Midbrain (tissue), 1 donor: ENCODE data around the gene KLHL40.
A peak's percentile ranks its signal among the peaks of the same experiment; 100 is the strongest.

Experiments
- DNase-seq: peaks from one replicate; lab custom pipeline; 2025; lab: John Stamatoyannopoulos, UW

Gene KLHL40, protein sequence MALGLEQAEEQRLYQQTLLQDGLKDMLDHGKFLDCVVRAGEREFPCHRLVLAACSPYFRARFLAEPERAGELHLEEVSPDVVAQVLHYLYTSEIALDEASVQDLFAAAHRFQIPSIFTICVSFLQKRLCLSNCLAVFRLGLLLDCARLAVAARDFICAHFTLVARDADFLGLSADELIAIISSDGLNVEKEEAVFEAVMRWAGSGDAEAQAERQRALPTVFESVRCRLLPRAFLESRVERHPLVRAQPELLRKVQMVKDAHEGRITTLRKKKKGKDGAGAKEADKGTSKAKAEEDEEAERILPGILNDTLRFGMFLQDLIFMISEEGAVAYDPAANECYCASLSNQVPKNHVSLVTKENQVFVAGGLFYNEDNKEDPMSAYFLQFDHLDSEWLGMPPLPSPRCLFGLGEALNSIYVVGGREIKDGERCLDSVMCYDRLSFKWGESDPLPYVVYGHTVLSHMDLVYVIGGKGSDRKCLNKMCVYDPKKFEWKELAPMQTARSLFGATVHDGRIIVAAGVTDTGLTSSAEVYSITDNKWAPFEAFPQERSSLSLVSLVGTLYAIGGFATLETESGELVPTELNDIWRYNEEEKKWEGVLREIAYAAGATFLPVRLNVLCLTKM

DNA sequence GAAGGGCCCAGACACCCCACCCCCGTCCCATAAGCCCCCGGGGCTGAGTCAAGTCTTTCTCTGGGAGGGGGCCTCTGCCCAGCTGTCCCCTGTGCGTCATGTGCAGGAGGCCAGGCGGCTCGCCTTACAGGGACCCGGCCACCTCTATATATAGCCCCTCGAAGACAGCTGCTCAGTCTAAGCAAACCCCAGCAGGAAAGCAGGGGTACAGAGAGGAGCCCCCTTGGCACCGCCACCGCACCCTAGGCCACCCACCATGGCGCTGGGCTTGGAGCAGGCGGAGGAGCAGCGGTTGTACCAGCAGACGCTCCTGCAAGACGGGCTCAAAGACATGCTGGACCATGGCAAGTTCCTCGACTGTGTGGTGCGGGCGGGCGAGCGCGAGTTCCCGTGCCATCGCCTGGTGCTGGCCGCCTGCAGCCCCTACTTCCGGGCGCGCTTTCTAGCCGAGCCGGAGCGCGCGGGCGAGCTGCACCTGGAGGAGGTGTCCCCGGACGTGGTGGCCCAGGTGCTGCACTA, at the start of gene KLHL40:
KLHL40 (plus strand) TSS at position 175 of the 519 bp plus-strand sequence; CDS start at position 257, 82 bp downstream.
- no peak for DNase-seq

DNA sequence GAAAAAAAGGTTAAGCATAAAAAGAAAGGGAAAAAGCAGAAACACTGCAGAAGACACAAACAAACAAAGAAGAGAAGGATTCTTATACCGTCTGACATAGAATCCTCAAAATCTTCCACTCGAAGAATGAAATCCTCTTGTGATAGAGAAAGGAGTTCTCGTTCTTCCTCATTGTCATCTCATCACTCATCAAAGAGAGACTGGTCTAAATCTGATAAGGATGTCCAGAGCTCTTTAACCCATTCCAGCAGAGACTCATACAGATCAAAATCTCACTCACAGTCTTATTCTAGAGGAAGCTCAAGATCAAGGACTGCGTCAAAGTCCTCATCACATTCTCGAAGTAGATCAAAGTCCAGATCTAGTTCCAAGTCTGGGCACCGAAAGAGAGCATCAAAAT, 48.3 kb upstream of the KLHL40 start:
- no peak for DNase-seq

DNA sequence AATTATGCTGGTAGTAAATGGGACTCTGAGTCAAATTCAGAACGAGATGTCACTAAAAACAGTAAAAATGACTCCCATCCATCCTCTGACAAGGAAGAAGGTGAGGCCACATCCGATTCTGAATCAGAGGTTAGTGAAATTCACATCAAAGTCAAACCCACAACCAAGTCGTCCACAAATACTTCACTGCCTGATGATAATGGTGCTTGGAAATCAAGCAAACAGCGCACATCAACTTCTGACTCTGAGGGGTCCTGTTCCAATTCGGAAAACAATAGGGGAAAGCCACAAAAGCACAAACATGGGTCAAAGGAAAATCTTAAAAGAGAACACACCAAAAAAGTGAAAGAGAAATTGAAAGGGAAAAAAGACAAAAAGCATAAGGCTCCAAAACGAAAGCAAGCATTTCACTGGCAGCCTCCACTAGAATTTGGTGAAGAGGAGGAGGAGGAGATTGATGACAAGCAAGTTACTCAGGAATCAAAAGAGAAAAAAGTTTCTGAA, 46.9 kb upstream of the KLHL40 start:
- no peak for DNase-seq

DNA sequence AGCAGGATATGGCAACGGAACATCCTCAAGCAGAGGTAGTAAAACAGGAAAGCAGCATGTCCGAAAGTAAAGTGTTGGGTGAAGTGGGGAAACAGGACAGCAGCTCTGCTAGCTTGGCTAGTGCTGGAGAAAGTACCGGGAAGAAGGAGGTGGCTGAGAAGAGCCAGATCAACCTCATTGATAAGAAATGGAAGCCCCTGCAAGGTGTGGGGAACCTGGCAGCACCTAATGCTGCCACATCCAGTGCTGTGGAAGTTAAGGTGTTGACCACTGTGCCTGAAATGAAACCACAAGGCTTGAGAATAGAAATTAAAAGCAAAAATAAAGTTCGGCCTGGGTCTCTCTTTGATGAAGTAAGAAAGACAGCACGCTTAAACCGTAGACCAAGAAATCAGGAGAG, 46.1 kb upstream of the KLHL40 start:
- no peak for DNase-seq

DNA sequence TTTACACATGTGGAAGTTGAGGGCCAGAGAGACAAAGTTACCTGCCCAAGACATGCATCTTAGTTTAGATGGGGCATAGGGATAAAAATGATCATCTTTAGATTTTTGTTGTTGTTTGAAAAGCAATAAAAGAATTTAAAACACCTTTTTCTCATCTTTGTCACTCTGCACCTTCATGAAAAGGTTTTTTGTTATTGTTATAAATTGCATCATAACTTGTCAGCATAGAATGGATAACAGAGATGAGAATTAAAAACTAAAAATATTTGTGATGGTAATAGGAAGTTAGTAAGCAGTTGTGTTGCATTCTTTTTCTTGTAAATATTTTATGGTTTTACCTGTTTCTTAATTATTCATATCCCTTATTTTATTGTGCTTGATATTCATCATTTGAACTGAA, 45.2 kb upstream of the KLHL40 start:
- DNase-seq: no peak

DNA sequence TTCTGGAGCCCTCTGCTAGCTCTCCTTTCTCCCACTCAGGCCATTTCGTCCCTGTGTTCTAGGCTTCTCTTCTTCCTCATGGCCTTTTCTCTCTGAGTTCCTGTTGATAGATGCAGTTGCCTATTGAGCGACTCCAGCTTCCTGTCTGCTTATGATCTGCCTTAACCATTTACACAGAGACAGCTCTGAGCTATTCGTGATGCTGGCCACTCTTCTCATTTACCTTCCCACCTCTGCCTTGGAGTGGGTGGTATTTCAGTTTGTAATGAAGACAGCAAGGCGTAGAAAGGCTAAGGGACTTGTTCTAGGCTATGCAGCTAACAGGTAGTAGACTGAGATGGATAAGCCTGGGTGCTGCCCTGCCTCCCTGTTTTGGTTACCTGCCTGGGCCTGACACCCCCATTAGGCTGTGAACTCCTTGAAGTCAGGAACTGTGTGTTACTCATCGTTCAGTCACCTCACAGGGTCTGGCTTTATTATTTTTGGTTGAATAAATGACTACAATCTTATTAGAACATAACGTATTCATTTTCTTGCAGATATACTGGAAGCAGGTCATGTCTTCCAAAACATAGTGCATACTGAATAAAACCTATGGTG, 44.5 kb upstream of the KLHL40 start:
- DNase-seq: no peak

DNA sequence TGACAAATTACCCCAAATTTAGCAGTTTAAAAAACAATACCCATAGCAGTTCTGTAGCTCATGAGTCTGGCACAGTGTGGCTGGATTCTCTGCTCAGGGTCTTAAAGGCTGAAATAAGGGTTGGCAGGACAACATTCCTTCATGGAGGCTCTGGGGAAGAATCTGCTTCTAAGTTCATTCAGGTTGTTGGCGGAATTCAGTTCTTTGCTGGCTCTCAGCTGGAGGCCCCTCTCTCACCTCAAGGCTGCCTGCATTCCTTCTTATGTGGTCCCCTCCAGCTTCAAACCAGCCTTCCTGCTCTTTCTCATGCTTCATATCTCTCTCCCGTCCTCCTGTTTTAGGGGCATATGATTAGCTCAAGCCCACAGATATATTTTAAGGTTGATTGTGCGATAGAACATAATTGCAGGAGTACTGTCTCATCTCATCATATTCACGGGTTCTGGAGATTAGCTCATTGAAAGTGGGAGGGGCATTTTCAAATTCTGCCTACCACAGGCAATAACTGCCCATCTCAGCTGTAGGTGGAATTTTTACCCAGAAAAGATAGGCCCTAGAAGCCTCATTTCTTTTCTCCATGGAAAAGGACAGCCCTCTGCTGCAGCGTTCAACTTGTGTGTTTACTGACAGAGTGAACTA, 37.4 kb upstream of the KLHL40 start:
- no peak for DNase-seq

DNA sequence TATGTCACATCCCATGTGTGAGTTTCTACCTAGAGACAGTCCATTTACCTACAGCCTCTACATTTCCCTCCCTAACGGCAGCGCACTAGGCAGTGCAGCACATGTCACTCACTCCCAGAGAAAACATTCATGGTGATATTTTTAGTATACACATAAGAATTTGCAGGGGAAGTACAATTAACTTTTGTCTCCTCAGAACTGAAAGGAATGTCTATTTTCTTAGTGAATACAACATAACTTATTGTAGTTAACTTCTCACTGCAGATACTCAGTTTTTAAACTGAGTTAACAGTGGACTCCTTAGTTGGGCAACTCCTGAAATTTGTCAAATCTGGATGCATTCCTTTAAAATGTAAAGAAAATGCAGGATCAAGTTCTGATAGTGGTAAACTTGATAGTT, 36.3 kb upstream of the KLHL40 start:
- DNase-seq: no peak

DNA sequence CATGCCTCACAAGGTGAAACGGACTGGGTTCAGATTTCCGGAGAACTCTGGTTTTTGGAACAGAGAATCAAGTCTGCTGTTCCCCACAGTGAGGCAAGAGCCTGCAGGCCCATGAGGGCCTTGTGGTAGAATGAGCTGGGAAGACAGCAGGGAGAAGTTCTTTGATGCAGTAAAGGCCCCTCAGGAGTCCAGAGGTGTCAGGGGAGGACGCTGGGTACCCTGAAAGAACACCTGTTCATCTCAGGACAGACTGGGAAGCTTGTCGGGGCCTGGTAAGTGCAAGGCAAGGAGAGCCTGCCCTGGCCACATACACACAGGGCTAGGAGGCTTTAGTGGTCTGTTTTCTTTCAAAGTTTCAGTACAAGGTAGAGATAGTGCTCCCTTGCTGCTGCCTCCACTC, 35.6 kb upstream of the KLHL40 start:
- DNase-seq: no peak

DNA sequence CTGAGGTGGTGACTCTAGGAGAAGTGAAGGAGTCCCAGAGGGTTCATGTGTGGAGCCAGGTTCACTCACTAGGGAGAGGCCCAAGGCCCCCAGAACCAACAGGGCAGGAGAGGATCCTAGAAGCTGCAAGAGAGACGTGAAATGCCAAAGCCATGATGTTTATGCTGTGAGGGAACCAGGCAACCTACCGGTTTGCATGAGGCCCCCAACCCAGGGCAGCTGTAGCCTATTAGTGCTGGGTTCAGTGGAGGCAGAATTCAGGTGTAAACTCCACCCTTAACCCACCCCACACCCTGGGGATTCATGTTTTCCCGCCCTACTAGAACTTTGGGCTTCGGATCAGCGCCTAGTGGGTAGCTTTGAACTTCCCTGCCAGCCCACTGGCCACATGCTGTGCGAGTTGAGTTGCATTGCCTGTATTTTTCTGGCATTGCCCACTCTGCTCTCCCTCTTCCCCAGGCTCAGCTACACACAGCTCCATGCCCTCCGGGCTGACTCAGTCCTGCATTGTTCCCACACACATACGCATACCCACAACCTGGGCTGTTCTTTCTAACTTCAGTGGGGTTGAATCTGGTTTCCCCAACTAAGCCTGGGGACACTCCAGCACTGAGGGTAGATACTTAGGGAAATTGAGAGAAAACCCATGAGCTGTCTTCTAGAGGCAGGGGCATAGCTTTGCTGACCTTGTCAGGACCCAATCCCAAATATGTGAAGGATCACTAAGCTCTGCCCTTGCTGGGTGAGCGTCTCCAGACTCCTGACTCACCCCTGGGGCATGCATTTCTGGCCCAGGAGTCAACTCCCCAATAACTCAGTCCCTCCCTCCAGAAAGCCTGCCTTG, 33.9 kb upstream of the KLHL40 start:
- no peak for DNase-seq

DNA sequence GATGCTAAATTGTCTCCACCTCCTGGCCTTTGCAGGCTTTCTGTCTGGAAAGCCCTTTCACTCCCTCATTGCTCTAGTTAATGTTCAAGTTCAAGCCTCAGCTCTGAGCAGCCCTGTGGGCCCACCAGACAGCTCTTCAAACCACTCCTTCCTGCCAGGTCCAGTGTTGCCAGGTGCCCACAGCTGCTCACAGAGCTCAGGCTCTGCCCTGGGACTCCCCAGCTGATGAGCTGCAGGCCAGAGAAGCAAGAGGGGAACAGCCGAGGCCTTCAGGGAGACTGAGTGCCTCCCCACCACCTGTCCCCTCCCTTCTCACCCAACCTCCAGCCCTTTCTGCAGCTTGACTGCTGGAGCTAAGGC, 33.1 kb upstream of the KLHL40 start:
- no peak for DNase-seq

DNA sequence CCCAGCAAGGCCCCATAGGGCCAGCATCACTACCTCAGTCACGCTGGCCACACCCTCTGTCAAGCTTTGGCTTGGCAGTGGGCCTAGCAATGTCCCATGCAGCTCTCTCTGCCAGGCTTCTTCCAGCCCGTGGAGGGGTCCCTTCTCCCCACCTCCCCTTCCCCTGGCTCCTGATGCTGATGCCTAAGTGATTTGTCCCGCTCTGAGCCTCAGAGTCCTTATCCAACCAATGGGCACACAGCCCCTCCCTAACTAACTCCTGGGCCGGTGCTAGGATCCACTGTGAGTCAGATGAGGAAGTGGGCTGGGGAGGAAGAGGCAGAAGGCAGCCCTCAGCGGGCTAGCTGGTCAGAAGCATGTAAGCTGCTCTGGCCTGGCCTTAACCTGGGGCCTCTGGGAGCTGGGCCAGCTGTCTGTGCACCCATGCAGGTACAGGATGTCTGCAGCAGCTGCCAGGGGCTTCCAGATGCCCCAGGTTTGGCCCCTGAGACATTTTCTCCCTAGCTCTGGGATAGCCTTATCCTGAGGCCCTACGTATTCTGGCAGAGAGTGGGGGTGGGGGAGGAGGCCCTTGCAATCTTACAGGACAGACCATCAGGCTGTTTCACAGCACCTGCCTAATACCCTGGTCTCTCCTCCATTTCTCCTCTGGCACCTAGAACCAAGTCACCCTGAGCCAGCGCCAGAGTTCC, 32.6 kb upstream of the KLHL40 start:
- DNase-seq: peak; percentile 41

DNA sequence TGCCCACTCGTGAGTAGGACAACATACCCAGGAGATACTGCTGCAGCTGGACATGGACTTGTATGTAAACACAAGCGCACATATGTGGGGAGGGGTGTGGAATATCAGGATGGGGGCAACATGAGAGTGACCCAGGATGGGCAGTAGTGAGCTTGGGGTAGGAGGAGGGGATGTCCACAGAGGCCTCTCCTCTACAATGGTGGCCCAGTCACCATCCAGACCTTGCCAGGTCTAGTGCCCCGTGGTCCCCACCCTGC, 32.1 kb upstream of the KLHL40 start:
- DNase-seq: no peak

DNA sequence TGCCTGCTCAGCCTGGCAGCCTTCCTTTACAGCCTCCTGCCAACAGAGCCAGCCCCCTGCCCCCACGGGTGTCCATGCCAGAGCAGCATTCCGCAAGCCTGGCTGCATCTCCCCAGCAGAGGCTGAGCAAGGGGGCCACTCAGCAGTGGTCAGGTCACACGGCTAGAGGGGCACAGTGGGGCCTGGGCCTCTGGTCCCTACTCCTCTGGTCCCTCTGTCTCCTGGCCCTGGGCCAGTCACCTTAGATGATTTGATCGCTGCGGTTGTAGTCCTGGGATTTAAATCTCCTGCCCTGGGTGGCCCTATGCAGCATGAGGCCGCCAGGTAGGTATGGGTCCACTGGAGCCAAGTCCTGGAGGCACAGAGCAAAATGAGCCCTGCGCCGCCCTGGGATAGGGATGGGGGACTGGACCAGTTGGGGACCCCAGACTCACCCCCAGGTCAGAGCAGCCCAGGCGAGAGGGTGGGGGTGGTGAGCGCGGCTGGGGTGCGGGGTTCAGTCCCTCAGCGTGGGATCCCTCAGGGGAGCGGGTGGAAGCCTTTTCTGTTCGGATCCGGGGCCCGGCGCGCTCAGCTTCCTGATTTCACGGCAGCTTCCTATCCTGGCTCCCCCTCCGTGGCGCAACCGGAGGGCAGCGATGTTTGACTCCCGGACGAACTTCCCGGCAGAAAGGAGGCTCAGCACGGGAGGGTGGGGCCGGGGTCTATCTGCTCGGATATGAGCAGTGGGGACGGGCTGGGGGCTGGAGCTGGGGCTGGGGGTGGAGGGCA, 31.6 kb upstream of the KLHL40 start, which contains the start of gene ZBTB47:
ZBTB47 (plus strand) TSS at position 138 of the 771 bp plus-strand sequence. CDS start 4,659 bp downstream, outside the sequence.
- peak; percentile 65 for DNase-seq

DNA sequence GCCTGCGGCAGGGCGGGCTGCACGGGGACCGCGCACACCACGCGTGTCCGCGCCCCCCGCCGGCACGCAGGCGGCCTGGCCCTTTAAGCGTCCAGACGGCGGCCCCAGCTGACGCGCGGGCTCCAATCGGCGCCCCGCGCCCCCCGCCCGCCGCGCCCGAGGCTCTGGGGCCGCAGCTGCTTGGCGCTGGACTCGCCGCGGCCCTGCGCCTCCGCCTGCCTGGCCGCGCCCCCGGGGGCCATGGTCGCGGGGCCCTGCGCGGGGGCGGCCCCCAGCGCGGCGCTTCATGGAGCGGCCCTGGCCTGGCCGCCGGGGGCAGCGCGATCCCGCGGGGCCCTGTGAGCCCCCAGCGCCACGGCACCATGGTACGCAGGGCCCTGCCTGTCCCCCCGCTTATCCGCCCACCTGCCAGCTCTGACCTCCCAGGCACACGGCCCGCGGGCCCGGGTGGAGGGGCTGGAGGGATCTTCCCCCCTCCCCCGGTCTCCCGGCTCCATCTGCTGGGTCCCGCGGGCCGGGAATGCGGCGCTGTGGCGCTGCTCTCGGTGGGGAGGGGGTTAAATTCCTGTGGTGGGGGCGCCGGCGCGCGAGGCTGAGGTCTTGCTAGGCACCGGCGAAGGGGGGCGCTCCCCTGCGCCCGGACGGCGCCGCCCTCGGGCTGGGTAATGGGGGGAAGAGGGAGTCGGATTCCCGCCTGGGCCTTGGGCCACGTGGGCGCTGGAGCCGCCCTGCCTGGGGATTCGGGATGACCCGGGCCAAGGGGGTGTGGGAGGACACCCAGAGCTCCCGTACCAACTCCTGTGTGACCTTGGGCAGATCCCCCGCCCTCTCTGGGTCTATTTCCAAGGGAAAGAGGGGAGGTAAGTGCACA, 30.8 kb upstream of the KLHL40 start:
- peak; percentile 84 for DNase-seq

DNA sequence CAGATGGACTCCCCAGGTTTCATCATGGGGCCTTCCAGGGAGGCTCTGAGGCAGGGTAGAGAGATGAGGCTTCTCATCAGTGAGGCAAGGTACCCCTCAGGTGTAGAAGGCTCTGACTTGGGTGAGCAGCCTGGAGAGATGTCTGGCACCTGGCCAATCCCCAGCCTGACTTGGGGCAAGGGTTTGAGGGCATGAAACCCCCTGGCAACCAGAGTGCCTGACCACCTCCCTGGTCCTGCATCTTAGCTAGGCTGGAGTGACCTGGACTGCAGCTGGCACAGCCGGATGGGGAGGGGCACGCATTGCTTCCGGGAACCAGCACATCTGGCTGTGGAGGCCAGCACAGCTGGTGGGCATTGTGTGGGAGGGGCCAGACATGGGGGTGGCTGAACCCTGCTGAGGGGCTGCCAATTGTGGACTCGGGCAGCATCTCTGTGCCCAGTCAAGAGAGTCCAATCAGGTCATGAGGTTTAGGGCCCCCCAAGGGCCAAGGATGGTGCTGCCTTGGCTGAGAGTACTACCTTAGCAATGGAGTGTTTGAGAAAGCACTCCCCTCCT, 29.9 kb upstream of the KLHL40 start:
- peak; percentile 31 for DNase-seq

DNA sequence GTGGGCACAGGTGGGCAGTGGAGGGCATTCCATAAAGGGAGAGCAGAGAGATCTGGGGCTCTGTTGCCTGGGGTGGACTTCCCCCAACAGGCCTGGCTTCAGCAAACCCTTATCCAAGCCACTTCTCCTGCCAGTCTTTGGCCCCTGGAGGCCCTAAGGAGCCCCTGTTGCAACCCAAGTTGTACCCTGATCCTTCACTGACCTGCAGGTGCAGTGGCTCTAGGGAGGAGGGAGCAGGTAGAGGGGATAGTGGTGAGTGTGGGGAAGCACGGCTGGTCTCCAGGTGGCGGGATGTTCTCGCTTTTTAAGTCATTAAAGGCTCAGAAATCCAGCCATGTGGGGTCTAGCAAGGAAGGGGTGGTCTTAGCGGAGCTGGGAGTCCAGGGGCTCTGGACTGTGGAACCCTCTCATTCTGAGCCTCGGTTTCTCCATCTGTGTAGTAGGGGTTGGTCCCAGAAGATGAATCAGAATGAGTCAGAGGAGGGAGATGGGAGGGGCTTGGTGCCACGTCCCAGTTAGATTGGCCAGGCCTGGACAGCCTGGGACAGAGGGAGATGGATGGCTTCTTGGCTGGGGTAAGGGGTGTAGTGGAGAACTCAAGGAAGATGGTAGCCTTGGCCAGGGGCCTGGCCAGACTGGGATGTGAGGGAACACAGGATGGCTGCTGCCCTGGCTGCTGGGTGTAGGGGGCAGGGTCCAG, 29.2 kb upstream of the KLHL40 start:
- DNase-seq: no peak
